NOMO-1 treated with dmso at 0.1 percent for 144 hours (cell line): ENCODE measurements around the gene KLHL14.
"Not testable (repeated sequence)": the region's sequence is repeated elsewhere in the genome, so short reads cannot be mapped to it uniquely, and the experiment has no call there.

ENCODE experiments used
- DNase-seq: peaks from one replicate; lab custom pipeline; 2025; ENCODE audit not compliant: unreplicated experiment; lab: John Stamatoyannopoulos, UW

Gene KLHL14

GRCh38 chr18:32717126-32717525 is 55.7 kb downstream of the KLHL14 start:
- no peak for DNase-seq

GRCh38 chr18:32714571-32715148 is 58.2 kb downstream of the KLHL14 start:
- DNase-seq = peak; percentile 5

- no peak for DNase-seq
These were observed 60.0 kb downstream of the KLHL14 start for GRCh38 chr18:32712860-32713259.

GRCh38 chr18:32711862-32712261 is 61.0 kb downstream of the KLHL14 start:
- no peak for DNase-seq

- DNase-seq = no peak
These were observed 65.2 kb downstream of the KLHL14 start for GRCh38 chr18:32707586-32707985.

GRCh38 chr18:32707147-32707546 is 65.7 kb downstream of the KLHL14 start:
- DNase-seq = no peak

GRCh38 chr18:32701313-32701712 is 71.5 kb downstream of the KLHL14 start:
- DNase-seq = no peak

GRCh38 chr18:32698153-32698552 is 74.7 kb downstream of the KLHL14 start:
- no peak for DNase-seq

- DNase-seq = no peak
These were observed 76.4 kb downstream of the KLHL14 start for GRCh38 chr18:32696376-32696775.

GRCh38 chr18:32695534-32695933 is 77.3 kb downstream of the KLHL14 start:
- DNase-seq = no peak

GRCh38 chr18:32688821-32689220 is 84.0 kb downstream of the KLHL14 start:
- DNase-seq = no peak

GRCh38 chr18:32684940-32685339 is 87.9 kb downstream of the KLHL14 start:
- DNase-seq = no peak

- no peak for DNase-seq
These were observed 88.7 kb downstream of the KLHL14 start for GRCh38 chr18:32684096-32684495.

- no peak for DNase-seq
These were observed 89.8 kb downstream of the KLHL14 start for GRCh38 chr18:32683044-32683443.

- no peak for DNase-seq
These were observed 95.2 kb downstream of the KLHL14 start for GRCh38 chr18:32677578-32677977.

GRCh38 chr18:32674491-32674890 is 98.3 kb downstream of the KLHL14 start:
- no peak for DNase-seq

GRCh38 chr18:32672398-32672797 is 100.4 kb downstream of the KLHL14 start:
- DNase-seq = no peak

GRCh38 chr18:32670727-32671126 is 102.1 kb downstream of the KLHL14 start:
- DNase-seq = no peak

GRCh38 chr18:32669549-32670165 is 103.2 kb downstream of the KLHL14 start:
- no peak for DNase-seq

- no peak for DNase-seq
These were observed 103.9 kb downstream of the KLHL14 start for GRCh38 chr18:32668956-32669355.

- no peak for DNase-seq
These were observed 111.1 kb downstream of the KLHL14 start for GRCh38 chr18:32661486-32662299.

- not testable (repeated sequence) for DNase-seq
These were observed 118.3 kb downstream of the KLHL14 start for GRCh38 chr18:32654507-32654906.
